ENCODE data around the gene CYTH3.
A peak's percentile ranks its signal among the peaks of the same experiment; 100 is the strongest.
"Not testable (repeated sequence)": the region's sequence is repeated elsewhere in the genome, so short reads cannot be mapped to it uniquely, and the experiment has no call there.

The CYTH3 gene

DNA sequence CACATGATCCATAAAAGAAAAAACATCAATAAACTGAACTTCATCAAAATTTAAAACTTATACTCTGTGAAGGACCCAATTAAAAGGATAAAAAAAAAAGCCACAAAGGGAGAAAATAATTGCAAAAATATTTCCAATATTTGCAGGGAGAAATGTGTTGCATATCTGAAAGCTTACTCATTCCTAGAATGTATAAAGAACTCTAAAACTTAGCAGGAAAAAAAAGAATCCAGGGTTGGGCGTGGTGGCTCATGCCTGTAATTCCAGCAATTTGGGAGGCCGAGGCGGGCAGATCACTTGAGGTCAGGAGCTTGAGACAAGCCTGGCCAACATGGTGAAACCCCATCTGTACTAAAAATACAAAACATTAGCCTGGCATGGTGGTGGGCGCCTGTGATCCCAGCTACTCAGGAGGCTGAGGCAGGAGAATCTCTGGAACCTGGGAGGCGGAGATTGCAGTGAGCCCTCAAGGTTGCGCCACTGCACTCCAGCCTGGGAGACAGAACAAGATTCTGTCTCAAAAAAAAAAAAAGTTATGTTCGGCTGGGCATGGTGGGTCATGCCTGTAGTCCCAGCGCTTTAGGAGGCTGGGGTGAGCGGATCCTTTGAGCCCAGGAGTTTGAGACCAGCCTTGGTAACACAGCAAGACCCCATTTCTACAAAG is 11.1 kb upstream of the CYTH3 start:
- not testable (repeated sequence) for DNase-seq

DNA sequence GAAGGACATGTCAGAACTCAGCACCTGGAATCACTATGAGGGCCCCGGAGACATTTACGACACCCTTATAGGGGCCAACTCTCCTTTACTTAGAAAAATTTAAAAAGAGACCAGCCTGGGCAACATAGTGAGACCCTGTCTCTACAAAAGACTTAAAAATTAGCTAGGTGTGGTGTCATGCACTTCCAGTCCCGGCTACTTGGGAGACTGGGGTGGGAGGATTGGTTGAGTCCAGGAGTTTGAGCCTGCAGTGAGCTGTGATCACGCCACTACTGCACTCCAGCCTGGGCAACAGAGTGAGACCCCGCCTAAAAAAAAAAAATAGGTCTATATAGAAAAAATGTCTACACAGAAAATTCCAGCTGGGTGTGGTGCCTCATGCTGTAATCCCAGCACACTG is 7.5 kb upstream of the CYTH3 start:
- no peak for DNase-seq

DNA sequence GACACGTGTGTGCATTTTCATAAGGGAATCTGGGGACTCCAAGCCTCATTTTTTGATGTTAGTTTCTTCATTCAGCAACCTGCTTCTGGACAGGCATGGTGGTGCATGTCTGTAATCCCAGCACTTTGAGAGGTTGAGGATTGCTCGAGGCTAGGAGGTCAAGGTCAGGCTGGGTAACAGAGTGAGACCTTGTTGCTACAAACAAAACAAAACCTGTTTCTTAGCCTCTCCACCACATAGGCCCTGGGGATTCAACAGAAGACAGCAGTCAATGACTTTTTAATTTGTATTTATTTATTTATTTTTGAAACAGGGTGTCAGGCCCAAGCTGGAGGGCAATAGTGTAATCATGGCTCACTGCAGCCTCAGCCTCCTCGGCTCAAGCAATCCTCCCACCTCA is 6.9 kb upstream of the CYTH3 start:
- no peak for DNase-seq

DNA sequence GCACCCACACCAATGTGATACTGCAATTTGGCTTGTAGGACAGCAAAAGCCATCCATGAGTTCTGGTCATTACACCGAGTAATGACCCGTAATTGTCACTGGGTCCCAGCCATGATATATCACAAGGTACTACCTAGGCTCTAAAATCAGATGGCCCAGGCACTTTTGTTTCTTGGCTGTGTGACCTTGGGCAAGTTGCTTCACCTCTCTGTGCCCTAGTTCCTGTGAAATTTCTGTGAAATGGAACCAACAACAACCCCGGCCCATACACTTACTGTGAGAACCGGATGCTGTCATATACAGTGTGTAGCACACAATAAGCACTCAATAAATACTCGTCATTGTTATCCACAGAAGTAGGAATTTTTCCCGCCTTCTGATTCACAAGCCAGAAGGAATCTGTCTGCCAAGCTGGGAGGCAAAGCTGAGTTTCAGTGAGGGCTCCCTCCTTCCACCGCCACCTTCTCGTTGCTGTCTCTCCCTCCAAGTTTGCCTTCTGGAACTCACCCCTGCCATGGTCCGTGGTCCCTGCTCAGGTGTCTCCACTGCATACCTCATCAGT is 6.4 kb upstream of the CYTH3 start:
- no peak for DNase-seq

DNA sequence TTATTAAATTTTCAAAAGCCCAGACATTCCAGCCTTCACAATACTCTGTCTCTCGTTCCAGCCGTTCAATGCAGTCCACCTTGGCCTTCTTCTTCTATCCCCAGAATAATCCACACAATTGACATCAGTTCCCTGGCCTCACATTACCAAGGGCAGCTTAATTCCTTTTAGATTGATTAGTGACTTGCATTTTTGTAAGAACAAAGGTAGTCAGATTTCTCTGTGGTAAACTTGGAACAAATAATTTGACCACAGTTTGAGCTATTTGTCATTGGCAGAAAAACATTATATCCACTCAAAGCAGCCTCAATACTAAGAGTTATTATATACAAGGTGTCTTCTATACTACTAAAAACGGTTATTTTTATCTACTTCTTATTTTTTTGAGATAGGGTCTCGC is 5.1 kb upstream of the CYTH3 start:
- DNase-seq, result no peak

DNA sequence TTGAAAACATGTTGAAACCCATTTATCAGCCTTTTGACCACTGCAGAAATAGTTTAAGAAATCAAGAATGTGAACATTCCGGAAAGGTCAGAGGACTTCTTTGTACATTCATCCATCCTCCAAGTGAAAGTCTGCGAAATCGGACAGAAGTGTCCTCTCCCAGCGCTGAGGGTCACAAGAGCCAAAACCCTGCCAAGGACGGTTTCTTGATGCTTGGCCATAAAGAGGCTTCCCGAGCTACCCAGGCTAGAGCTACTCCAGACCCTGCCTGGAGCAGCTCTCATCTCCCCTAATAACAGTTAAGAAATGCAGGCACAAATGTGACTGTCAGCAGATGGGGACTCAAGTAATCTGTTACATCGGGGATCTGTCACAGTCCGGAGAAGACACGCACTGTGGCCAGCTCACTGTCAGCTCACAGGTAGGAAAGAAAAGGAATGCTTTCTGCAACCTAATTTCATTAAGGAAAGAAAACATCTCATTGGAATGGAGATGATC is 4.5 kb upstream of the CYTH3 start:
- no peak for DNase-seq

DNA sequence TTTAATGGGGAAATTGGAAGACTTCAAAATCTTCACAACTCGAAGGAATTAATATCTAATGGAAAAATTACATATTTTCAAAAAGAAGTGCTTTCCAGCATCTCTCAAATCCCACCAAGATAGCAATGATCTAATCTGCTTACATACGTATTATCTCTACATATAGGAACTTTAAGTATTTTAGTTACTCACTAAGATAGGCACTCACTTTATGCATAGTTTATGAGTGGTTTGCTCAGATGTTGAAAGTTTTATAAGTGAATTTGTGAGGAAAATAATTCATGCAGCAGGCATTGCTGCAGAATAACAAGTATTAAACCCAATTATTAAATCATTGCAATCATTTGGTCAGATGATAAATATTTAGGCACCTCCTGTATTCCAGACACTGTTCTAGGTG is 2.3 kb upstream of the CYTH3 start:
- DNase-seq, result no peak

DNA sequence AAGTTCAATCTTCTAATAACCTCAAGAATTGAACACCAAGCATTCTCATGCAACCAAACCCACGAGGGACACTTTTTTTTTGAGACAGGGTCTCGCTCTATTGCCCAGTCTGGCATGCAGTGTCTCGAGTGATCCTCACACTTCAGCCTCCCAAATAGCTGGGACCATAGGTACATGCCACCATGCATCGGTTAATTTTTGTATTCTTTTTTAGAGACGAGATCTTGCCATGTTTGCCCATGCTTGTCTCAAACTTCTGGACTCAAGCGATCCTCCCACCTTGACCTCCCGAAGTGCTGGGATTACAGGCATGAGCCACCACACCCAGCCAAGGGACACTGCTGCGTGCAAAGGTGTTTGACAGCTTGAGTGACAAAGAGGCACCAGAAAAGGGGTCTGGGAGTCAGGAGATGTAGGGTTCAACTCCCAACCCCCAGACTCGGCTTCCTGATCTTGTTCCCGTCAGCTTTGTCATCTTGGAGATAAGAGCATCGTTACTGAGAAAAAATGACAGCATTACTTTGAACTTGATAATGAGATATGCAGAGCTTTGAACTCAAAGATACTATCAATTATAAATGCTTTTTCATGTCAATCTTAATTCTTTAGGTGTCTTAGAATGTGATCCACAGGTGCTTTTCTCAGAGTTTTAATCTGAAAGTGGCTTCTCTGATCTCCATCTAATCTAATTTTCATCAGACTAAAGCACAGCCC is 1.6 kb upstream of the CYTH3 start:
- DNase-seq, result no peak

DNA sequence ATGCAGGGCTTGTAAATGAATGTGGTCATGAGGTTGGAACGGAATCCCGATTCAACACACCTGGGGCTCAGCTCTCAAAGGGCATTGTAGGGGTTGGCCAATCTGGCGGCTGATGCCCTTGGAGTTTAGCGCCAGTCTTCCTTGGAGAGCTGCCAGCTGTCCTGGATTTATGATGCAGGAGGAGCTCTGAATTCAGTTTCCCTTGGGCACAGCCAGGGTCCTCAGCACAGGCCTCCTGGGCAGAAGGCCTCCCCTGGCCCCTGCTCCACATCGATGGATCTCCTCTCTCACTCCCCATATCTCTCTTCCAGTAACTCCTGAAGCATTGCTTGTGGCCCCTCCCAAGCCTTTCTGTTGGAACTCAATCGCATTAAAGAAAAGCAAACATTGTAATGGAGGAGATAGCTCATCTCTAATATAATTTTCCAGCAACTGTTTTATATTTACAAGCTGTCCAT is 985 bp upstream of the CYTH3 start:
- DNase-seq, result peak in 1 of 56 donors; percentile 12

DNA sequence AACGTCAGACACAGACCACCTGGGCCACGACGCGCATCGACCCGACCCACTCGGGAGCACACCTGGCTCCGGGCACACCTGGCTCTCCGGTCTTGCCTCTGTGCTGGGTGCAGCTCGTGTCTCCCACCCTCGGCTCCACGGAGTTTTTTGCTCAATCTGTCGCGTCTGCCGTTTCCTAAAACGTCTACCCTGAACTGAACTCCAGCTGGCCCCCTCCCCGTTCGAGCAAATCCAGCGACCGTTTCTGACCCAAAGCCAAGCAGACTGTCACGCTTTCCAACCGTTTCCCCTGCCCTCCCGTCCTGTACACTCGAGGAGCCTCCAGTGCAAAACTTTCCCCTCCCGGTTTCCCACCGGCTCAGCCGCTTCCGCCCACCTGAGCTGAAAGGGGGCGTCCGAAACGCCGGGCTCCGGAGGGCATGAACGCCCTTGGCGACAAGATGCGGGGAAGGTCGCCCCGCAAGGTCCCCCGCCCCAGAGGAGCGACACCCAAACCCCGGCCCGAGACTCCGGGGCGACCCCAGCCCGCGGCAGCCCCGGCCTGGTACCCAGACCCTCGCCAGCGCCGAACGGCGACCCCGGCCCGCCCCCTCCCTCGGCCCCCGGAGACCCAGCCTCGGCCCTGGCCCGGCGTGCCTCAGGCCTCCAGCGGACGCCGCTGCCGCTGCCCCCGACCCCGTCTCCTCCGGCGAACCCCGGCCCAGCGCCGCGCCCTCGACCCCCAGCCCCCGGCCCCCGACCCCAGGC is 557 bp downstream of the CYTH3 start:
- peak in 10 of 56 donors; percentile 1 to 40 (median 13) for DNase-seq

DNA sequence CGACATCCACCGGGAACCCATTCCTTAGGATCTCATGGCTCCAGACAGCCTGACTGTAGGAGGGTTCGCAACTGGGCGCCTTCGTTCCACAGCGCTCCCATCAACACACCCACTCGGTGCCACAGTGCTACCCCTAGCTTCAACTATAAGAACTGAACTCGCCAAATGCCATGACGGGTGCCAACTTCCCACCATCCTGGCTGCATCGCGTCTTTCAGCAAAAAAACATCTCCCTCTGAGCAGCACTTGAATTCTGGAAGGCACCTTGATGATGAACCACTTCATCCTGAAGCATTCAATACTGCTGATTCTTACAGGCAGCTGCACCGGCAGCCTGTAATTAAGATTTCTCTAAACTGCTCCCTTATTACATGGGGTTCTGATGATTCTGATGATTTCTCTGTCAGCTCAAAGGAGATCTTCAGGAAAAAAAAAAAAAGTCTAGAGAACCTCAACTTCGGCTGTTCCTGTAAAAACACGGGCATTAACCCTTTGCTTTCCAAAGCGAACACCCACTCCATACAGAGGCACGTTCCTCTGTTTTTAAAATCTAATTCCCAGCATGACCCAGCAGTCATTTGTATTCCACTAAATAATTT is 1.3 kb downstream of the CYTH3 start:
- peak in 50 of 56 donors; percentile 2 to 76 (median 33) for DNase-seq

DNA sequence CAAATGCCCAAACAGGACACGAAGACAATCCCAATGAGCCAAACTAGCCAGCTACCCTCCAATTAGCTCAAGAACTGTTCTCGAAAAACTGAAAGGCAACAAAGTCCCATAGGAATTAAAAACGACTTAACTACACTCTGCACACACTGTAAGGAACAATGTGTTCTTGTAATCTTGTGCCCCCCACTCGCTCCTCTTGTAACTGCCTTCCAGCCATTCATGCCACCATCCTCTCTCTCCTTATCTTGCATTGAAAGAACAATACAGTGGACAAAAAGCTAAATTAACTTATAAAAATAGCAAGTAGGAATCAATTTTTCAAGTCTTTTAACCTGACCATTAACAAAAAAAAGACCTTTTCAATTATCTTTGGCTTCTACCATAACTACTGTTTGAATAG is 2.9 kb downstream of the CYTH3 start:
- DNase-seq, result no peak

DNA sequence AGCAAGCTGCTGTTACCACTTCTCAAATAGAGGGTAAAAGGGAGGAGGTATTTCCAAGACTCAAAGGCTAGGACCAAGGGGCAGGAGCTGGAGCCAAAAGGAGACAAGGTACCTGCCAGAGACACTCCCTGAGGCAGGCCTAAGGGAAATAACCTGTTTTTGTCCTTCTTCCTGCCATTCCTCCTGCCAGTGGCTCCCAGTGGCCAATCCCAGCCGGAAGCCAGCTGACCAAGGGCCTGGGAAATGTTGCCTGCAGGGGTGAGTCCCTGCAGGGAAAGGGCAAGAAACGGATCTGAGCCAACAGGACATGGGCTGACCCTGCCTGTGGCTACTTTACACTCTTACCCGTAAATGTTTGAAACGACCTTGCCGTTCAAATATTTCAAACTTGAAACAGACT is 3.5 kb downstream of the CYTH3 start:
- no peak for DNase-seq

DNA sequence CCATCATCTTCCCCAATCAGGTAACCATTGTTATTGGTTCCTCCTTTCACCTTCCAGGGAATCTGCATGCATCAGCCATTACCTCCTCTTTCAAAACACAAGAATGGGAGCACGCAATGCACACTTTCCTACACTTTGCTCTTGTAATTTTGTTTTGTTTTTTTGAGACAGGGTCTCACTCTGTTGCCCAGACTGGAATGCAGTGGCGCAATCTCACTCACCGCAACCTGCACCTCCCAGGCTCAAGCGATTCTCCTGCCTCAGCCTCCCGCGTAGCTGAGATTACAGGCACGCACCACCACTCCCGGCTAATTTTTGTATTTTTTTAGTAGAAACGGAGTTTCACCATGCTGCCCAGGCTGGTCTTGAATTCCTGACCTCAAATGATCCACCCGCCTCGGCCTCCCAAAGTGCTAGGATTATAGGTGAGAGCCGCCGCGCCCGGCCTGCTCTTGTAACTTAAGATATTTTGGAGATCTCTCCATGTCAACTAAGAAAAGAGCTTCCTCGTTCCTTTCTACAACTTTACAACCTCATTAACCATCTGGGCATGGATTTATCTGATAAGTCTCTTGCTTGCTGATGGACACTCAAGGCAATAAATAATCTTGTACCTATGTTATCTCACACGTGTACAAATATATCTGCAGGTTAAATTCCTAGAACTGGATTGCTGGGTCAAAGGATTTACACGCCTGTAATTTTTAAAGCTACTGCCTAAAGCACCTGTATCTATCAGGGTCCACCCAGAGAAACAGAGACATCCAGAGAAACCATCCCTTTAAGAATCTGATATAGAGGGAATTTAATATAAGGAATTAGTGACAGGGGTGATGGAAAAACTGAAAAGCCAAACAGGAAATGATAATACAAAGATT is 4.2 kb downstream of the CYTH3 start:
- DNase-seq, result no peak

DNA sequence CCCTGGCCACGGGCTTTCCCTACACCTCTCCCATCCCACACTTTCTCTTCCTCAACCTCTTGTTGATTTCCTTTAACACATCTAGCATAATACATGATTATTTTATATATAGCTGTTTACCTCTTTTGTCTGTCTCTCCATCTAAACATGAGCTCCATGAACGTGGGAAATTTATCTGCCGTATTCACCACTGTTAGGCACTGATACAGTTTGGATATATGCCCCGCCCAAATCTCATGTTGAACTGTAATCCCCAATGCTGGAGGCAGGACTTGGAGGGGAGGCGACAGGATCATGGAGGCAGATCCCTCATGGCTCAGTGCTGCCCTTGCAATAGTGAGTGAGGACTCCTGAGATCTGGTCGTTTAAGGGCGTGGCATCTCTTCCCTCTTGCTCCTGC is 5.7 kb downstream of the CYTH3 start:
- no peak for DNase-seq

DNA sequence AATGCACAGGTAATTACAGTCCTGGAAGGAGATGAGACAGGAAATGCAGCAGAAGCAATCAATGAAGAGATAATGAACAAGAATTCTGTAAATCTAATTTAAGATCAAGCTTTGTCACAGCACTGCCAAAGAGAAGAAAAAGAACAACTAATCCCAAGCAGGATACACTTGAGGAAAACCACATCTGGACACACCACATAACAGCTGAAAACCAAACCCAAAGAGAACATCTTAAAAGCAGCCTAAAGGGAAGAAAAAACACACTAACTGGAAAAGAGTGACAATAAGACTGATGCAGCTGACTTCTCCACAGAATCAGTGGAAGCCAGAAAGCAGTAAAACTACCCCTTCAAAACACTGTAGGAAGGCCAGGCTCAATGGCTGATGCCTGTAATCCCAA is 10.2 kb downstream of the CYTH3 start:
- DNase-seq, result no peak

DNA sequence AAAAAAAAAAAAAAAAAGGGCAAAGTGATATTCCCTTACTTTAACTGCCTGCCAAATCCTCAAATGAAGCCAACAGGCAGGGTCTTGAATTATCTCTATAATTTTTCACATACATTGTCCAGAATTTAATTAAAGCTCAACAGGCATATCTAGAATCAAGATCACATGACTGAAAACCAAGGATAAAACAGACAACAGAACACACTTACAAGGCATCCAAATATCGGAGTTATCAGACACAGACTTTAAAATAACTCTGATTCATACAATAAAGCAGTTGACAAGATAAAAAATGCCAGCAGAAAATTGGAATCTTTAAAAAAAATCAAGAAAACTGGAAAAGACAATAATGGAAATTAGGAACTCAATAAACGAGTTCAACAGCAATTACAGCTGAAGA is 10.7 kb downstream of the CYTH3 start:
- no peak for DNase-seq

DNA sequence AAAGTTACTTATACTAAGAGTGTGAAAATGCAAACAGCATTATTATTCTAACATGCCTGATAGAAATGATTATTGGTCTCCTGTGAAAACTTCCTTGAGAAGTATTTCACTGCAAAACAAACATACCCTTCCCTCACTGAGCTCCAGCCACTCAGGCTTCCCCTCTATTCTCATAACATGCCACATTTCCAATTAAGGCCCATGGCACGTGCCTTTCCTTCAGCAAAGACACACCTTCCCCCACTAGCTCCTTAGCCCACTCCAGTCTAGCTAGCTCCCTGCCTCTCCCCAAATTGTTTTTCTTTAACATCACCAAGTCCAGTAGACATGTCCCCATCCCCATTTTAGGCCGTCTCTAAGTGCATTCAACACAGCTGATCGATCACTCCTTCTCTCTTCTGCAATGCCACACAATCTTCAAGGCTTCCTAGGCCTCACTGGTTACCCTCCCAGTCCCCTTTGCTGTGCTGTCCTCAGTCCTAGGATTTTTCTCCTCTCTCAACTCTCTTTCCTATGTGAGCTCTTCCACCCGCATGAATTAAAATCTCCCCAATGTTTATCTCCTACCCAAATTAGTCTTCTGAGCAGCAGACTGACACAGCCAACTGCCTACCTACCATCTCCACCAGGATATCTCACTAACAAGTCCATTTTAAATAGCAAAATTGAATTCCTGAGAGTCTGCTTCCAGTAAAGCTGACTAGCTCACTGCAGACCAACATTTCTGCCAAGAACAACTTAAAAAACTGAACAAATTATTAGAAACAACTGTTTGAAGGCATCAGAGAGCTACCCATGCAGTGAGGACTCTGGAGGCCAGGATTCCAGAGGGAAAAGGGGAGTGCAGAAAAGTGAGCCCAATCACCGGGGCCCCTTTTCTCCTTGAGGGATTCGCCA is 11.9 kb downstream of the CYTH3 start:
- no peak for DNase-seq

DNA sequence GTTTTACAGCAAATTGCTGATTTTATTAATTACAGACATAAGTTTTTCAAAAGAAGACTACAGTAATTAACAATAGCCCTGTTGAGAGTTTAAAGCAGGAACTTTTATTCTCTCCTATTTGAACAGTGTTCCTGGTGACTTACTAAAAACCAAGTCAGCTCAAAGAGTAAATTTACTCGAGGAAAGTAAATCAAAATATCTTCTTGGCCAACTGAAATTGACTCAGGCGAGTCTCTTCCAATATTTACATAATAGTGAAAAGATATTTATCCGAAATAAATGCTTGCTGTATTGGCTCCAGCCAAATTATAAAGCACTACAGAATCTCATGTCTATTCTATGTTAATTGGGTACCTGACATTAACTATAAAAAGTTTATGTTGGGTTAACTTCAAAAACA is 13.2 kb downstream of the CYTH3 start:
- DNase-seq, result no peak

Data from amygdala (tissue), 56 donors.